Measurements from ENCODE around the gene IL17B. TPM values are rescaled to one million over a fixed set of nuclear protein-coding genes. Genes with fewer than 3 reads are reported as not detected.
A peak's percentile ranks its signal among the peaks of the same experiment; 100 is the strongest.

The IL17B gene
- polyA plus RNA-seq, 1 donor, result 297 TPM

DNA sequence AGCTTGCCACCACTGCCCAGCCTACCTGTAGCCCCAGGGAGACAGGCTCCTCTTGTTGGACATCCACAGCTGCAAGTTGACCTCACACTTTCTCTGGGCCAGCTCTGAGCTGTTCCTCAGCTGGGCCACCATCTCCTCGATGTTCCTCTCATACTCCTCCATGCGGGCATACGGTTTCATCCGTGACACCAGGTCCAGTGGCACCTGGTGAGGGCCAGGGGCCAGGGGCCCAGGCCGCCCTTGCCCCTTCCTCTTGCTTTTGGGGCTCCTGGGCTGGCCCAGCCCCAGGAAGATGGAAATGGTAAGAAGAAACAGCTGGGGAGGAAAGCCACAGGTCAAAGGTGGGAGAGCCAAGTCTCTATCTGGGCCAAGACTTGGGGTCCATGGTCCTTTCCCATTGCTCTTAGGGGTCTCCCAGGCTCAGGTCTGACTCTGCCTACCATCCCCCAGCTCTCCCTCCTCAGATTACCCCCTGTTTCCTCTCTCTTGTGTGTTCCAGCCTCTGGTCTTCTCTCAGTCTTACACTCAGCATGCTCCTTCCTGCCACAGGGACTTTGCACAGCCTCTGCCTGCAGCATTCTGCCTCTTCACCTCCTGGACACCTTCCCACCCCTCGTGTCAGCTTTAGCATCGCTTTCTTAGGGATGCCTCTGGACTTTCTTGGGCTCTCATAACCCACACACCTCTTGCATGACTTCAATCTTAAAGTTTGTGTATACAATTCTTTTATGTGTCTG is 2.2 kb downstream of the IL17B start:
- no peak for DNase-seq

GRCh38 chr5:149376104-149376503 is 3.0 kb downstream of the IL17B start:
- no peak for DNase-seq

DNA sequence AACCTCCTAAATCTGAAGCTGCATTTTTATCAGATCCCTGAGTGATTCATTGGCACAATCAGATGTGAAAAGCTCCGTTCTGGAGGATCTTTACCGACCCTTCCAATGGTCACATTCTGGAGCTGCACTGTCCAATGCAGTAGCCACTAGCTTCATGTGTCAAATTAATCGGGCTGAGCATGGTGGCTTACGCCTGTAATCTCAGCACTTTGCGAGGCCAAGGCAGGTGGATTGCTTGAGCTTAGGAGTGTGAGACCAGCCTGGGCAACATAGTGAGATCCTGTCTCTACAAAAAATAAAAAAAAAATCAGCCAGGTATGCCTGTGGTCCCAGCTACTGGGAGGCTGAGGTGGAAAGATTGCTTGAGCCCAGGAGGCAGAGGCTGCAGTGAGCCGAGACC is 3.7 kb downstream of the IL17B start:
- DNase-seq, result no peak

GRCh38 chr5:149374801-149375200 is 4.3 kb downstream of the IL17B start:
- DNase-seq, result no peak

DNA sequence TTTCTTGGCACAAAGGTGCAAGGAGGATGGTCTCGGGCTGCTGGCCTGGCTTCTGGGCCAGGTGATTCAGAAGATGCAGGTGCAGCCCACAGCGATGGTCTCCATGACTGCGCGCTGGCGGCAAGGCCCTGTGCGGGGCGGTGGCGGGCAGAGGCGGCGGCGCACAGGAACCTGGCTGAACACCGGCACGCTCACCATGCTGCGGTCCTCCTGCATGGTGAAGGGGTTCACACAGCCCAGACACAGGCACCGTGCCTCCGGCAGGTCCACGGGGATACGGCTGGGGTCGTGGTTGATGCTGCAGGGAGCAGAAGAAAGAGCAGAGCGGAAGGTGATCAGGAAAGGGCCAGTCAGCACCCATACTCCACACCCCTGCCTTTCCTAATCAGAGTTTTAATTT is 4.8 kb downstream of the IL17B start:
- no peak for DNase-seq

DNA sequence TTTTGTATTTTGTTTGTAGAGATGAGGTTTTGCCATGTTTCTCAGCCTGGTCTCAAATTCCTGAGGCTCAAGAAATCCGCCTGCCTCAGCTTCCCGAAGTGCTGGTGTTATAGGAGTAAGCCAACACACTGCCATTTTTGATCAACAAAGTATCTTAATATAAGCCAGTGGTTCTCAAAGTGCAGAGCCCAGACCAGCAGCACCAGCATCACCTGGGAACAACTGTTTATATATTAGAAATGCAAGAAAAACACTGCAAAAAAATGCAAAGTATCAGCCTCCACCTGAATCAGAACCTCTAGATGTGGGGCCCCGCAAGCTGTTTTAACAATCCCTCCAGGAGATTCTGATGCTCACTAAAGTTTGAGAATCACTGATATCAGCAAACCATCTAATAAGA is 6.2 kb downstream of the IL17B start:
- no peak for DNase-seq

GRCh38 chr5:149372076-149372795 is 6.9 kb downstream of the IL17B start:
- DNase-seq, result no peak

DNA sequence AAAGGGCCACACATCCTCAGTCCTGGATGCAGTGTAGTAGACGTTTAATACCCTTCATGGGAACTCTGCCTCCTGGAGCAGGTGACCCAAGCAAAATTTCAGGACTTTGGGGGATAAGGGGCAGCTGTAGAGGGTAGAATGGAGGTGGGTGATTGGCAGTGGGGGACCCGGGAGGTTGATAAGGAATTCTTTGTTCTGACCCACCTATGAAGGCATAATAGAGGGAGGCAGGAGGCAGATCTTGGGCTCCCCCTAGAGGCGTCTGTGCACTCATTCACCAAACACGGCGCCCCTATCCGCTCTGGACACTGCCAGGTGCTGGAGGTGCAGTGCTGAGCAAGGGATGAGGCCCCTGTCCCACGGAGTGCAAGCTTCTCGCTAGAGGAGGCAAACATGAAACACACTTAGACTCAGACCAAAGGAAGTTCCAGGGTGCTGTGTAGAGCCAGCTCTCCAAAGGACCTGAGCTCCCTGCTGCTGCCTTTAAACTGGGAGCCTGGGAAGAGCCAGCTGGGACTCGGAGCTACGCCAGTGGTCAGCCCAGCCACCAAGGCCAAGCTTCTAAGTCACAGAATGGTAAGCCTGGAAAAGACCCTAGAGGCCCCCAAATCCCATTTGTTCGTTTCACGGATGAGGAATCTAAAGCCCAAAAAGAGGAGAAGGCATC is 7.7 kb downstream of the IL17B start:
- DNase-seq, result no peak

DNA sequence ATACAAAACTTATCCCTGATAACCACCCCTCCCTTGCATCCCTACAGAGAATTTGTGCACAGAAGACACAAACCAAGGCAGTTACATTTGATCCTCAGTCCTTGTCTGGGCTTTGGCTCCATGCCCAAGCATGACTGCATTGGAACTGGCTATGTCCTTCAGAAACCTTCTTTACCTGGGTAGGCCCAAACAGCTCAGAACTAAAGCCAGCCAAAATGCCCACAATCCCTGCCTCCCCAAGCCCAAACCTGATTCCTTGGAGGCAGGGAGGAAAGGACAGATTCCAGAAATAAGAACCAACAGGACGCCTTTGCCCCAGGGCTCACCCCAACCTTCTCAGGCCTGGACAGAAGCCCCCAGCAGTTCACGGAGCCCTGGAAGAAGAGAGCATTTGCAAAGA is 8.2 kb downstream of the IL17B start:
- DNase-seq, result no peak

DNA sequence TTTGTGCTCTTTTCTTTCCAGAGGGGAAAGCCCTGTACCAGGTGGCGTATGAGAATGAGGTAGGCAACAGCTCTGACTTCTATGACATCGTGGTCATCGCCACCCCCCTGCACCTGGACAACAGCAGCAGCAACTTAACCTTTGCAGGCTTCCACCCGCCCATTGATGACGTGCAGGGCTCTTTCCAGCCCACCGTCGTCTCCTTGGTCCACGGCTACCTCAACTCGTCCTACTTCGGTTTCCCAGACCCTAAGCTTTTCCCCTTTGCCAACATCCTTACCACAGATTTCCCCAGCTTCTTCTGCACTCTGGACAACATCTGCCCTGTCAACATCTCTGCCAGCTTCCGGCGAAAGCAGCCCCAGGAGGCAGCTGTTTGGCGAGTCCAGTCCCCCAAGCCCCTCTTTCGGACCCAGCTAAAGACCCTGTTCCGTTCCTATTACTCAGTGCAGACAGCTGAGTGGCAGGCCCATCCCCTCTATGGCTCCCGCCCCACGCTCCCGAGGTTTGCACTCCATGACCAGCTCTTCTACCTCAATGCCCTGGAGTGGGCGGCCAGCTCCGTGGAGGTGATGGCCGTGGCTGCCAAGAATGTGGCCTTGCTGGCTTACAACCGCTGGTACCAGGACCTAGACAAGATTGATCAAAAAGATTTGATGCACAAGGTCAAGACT is 11.0 kb downstream of the IL17B start:
- DNase-seq, result no peak

GRCh38 chr5:149367249-149367971 is 11.7 kb downstream of the IL17B start:
- peak; percentile 50 for DNase-seq

GRCh38 chr5:149366169-149366729 is 12.8 kb downstream of the IL17B start:
- DNase-seq, result no peak

DNA sequence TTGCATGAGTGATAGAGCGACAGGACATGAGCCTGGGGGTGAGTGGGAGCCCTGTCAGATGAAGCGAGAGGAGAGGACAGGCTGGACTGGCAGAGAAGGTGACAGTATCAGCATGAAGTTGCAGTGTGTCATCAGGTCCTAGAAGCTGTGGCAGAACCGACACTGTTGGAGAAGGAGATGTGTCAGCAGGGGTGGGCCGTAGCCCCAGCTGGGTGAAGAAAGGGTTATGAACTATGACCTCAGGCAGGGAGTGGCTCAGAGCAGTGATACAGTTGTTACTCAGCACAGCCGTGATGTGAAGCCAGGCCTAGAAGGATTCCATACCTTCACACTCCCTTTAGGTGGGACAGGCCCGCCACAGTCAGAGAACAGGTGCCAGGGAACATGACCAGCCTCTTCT is 13.7 kb downstream of the IL17B start:
- DNase-seq, result no peak

DNA sequence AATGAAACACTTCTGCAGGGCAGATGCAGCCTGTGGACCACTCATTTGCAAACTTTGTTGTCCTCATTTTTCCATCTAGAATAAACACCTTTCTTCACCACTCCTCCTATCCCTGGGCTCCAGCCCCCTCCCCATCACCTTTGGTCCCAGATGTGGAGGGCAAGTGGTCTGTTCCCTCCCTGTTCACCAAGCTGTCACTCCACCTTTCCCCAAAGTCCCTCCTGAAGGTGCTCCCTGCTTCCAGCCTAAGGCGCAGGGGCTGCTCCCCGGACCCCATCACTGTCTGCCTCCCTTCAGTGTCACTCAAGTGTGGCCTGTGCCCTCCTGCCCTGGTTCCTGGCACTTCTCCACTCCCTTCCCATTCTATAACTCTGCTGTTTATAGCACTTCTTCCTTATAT is 14.4 kb downstream of the IL17B start:
- no peak for DNase-seq

DNA sequence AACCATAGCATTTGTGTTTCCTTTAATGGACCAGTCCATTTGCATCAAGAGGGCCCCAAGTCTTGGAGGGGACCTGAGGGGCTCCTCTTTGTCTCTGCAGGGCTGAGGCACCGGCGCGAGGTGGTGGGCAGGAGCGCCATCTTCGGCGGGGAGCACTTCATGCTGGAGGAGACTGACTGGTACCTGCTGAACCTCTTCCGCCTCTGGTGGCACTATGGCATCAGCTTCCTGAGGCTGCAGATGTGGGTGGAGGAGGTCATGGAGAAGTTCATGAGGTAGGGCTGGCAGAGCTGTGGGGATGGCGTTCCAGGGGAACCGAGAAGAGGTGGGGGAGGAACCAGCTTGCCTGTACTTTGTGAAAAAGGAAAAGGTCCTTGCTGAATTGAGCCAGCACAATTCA is 15.2 kb downstream of the IL17B start:
- DNase-seq, result no peak

GRCh38 chr5:149363358-149363757 is 15.7 kb downstream of the IL17B start:
- DNase-seq, result no peak

- DNase-seq, result no peak
Observed at GRCh38 chr5:149362541-149362940, 16.6 kb downstream of the IL17B start.

- DNase-seq, result no peak
Observed at GRCh38 chr5:149360272-149360671, 18.8 kb downstream of the IL17B start.

GRCh38 chr5:149358868-149359495 is 20.1 kb downstream of the IL17B start:
- no peak for DNase-seq

DNA sequence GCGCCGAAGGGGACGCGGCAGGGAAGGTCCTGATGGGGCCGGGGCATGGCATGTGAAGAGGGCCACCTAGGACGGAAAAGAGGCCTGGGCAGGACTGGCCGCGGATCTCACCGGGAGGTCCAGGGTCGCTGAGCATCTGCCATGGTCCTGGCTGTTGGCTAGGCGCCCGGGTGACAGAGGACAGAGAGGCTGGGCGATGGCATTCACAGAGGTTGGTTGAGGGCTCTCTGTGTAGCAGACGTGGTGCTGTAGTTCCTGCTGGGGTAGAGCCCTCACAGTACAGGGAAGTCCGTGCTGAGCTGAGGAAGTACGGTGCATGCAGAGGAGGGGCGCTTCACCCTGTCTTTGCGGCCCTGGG is 20.8 kb downstream of the IL17B start:
- DNase-seq, result no peak

DNA sequence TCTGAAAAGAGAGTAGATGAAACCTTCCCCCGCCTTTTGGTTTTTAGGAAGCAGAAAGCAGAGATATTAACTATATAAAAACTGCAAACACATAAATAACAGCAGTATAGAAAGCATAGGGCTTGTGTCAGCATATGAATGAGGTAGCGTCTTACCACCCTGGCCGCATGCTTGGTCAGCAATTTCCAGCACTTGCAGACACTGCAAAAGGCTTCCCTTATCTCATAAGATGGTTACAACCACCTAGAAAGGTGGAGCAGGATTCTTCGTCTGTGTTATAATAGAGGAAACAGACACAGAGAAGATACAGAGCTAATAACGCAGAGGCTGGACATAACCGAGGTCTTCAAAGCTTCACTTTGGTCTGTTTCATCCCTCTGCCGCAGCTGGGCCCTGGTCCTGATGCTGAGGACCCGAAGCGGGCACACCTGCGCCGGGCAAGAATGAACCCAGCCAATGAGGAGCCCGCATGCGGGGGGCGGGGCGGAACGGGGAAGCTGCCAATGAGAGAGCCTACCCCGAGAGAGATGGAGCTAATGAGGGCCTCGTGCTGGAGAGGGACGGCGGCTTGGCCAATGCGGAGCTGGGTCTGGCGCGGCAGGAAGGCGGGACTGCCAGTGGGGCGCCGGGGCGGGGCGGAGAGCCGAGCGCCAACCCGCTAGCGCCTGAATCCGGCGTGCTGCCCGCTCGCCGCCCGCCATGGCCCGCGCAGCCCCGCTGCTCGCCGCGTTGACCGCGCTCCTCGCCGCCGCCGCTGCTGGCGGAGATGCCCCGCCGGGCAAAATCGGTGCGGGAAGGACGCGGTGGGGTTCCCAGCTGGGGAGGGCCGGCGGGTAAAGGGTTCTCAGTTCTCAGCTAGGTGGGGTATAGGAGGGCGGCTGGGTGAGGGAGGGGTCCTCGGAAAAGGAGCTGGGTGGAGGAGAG is 21.5 kb downstream of the IL17B start, which contains the start of gene PCYOX1L:
Gene PCYOX1L (plus strand): TSS at position 677 of the 924 bp plus-strand sequence. CDS start 23 bp downstream, at position 700.
- DNase-seq, result peak; percentile 91
